Caco-2 (cell line): ENCODE results near the gene PRKAA1. TPM values are rescaled to one million over a fixed set of nuclear protein-coding genes. Genes with fewer than 3 reads are reported as not detected.

Experiments
- BruUV-seq: library from RNA; stranded (reverse); fragments of 400-500 nt; replicated peaks from 2 replicates; lab custom pipeline; 2021; lab: Mats Ljungman, UMichigan
- CTCF ChIA-PET: fragments of 300-600 bp; sonication (Branson Sonifier 250); formaldehyde crosslinking; loops from one replicate; lab custom pipeline; 2022; ENCODE audit warnings: antibody characterized with exemption; lab: Charles Lee
- POLR2A ChIA-PET: fragments of 300-600 bp; sonication (Branson Sonifier 250); formaldehyde crosslinking; loops from one replicate; lab custom pipeline; 2022; ENCODE audit warnings: antibody characterized with exemption; lab: Charles Lee
- DNase-seq, 2 experiments: peaks; one replicate each; pipeline versions ENCODE4 v3.0.0 to v3.0.0-alpha.2; 2020 to 2022
- H3K27me3 ChIP-seq: replicated peaks from 2 replicates; pipeline ENCODE4 v1.6.0; 2011; ENCODE audit warnings: low read length; ENCODE audit not compliant: control insufficient read depth, insufficient read depth
- H3K36me3 ChIP-seq: 2 replicates; pipeline ENCODE4 v1.5.1; 2011; ENCODE audit warnings: low read length; ENCODE audit not compliant: control insufficient read depth, insufficient read depth
- H3K4me1 ChIP-seq: fragments of 250-450 bp; sonication (Bioruptor Pico); 2 replicates; pipeline ENCODE4 v1.5.1; 2020; ENCODE audit warnings: mild to moderate bottlenecking
- H3K4me3 ChIP-seq: 2 replicates; pipeline ENCODE4 v1.5.1; 2011; ENCODE audit warnings: low read depth, mild to moderate bottlenecking, control low read depth, low read length
- H3K9me3 ChIP-seq: fragments of 250-450 bp; sonication (Bioruptor Pico); 2 replicates; pipeline ENCODE4 v1.5.1; 2020; ENCODE audit warnings: mild to moderate bottlenecking, moderate library complexity
- H3K27ac Mint-ChIP-seq: one replicate; pipeline ENCODE4 v1.8.0; 2022; ENCODE audit warnings: mixed read lengths; ENCODE audit not compliant: unreplicated experiment
- H3K27me3 Mint-ChIP-seq: one replicate; pipeline ENCODE4 v1.8.0; 2022; ENCODE audit warnings: mixed read lengths; ENCODE audit not compliant: insufficient read depth, unreplicated experiment
- H3K36me3 Mint-ChIP-seq: one replicate; pipeline ENCODE4 v1.8.0; 2022; ENCODE audit warnings: mild to moderate bottlenecking, mixed read lengths; ENCODE audit not compliant: insufficient read depth, unreplicated experiment
- H3K4me1 Mint-ChIP-seq: one replicate; pipeline ENCODE4 v1.8.0; 2022; ENCODE audit warnings: low read depth, mixed read lengths; ENCODE audit not compliant: unreplicated experiment
- H3K4me3 Mint-ChIP-seq: one replicate; pipeline ENCODE4 v1.8.0; 2022; ENCODE audit warnings: mild to moderate bottlenecking, moderate library complexity, mixed read lengths; ENCODE audit not compliant: unreplicated experiment
- H3K9me3 Mint-ChIP-seq: one replicate; pipeline ENCODE4 v1.8.0; 2022; ENCODE audit warnings: mixed read lengths; ENCODE audit not compliant: unreplicated experiment
- intact Hi-C: fragments of 100-400 bp; cut with micrococcal nuclease; formaldehyde crosslinking; loops from one replicate; pipeline ENCODE4 v1.10.0; 2022; ENCODE audit not compliant: unreplicated experiment
- total RNA-seq: library from RNA; stranded (reverse); gene quantifications from 2 replicates; pipeline ENCODE4 v1.2.3, GENCODE V29; 2022
- TF ChIP-seq, protein P1 (sequence below), 2 experiments: fragments of 200-600 bp in 1 of 2; IDR thresholded peaks; 1 replicate in 1 of 2; 2 replicates in 1 of 2; pipeline versions ENCODE4 v1.5.1 to v1.8.0; 2011 to 2022; ENCODE audit warnings: antibody characterized with exemption in 1 of 2, control low read depth in 1 of 2, inconsistent platforms in 1 of 2, low read depth in 1 of 2, low read length in 1 of 2, mild to moderate bottlenecking in 1 of 2, moderate library complexity in 1 of 2; ENCODE audit not compliant: insufficient read depth in 1 of 2, severe bottlenecking in 1 of 2, unreplicated experiment in 1 of 2

The PRKAA1 gene
- total RNA-seq, 1 experiment from 2014 or later: 64.6 TPM

DNA sequence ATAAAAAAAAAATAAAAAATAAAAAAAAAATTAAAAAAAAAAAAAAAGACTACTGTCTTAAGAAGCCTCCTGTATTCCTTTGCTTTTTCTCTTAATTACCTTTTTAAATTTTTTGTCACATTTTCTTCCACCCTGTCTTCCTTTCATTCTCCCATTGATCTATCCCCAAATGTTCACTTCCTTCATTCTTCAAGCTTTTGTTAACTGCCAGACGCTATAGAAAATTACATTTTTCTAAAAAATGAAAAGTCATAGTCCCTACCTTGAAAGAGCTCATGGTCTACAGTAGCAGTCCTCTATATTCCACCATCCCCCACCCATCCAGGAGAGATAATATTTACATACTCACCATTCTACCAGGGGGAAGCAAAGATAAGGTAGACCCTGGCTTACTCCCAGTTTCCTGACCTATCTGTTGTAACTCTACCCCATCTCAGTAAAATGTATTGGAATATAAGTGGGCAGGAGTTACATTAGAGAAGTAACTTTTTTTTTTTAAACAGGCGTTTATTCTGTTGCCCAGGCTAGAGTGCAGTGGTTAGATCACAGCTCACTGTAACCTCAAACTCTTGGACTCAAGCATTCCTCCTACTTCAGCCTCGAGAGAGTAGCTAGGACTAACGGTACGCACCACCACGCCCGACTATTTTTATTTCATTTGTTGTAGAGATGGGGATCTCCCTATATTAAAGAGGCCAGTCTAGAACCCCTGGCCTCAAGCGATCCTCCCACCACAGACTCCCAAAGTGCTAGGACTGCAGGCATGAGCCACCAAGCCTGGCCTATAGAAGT, 3.8 kb upstream of the PRKAA1 start:
- no peaks in the 10 kb centered on the region for H3K27me3 ChIP-seq
- Mint-ChIP-seq H3K36me3 (no peaks in the 10 kb centered on the region), H3K9me3 (no peaks in the 10 kb centered on the region), H3K27ac (peak overlapping the region; percentile 3), H3K4me1 (peaks cover 20% of the 10 kb centered on the region), H3K4me3 (peak overlapping the region; percentile 8), H3K27me3 (no peaks in the 10 kb centered on the region)
- no peaks in the 10 kb centered on the region for H3K36me3 ChIP-seq
- no peak for DNase-seq
- H3K4me1 ChIP-seq: peaks cover 13% of the 10 kb centered on the region
- CTCF ChIA-PET: interaction anchor here (1.8 kb wide), 1 partner anchor 27 kb away, joined by 5 read pairs; no protein-coding TSS in a partner anchor
- intact Hi-C loops: no loop called here
- BruUV-seq: no TSS peak
- H3K4me3 ChIP-seq: no peak overlapping the region
- TF ChIP-seq, protein P1, sequence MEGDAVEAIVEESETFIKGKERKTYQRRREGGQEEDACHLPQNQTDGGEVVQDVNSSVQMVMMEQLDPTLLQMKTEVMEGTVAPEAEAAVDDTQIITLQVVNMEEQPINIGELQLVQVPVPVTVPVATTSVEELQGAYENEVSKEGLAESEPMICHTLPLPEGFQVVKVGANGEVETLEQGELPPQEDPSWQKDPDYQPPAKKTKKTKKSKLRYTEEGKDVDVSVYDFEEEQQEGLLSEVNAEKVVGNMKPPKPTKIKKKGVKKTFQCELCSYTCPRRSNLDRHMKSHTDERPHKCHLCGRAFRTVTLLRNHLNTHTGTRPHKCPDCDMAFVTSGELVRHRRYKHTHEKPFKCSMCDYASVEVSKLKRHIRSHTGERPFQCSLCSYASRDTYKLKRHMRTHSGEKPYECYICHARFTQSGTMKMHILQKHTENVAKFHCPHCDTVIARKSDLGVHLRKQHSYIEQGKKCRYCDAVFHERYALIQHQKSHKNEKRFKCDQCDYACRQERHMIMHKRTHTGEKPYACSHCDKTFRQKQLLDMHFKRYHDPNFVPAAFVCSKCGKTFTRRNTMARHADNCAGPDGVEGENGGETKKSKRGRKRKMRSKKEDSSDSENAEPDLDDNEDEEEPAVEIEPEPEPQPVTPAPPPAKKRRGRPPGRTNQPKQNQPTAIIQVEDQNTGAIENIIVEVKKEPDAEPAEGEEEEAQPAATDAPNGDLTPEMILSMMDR (IDR thresholded peaks at IDR 0.05; ENCODE audit: insufficient read depth in 1 of 2, low read depth in 1 of 2, low read length in 1 of 2, severe bottlenecking in 1 of 2, unreplicated experiment in 1 of 2): no peak
- no peaks in the 10 kb centered on the region for H3K9me3 ChIP-seq
- POLR2A ChIA-PET: no interaction called here

DNA sequence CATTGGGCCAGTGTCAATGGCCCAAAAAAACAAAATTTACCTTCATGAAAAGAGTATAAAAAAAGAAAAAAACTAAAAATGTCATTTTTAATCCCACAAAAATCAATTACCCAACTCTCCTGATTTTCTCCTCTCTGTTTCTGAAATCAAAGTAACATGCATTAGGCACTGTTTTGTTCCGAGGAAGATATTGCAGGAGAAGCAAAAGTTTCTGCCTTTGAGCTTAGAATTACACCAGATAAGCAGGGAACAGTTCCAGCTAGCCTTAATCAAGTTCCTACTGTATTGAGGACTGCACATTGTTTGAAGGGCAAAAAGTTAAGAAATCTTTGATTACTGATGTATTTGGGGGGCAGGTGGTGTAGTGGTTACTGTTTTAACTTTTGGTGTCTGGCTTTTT, 1.1 kb upstream of the PRKAA1 start:
- Histone ChIP-seq H3K4me1 (peaks cover 21% of the 10 kb centered on the region), H3K36me3 (no peaks in the 10 kb centered on the region), H3K4me3 (peak overlapping the region; percentile 46), H3K9me3 (no peaks in the 10 kb centered on the region), H3K27me3 (no peaks in the 10 kb centered on the region)
- no peaks in the 10 kb centered on the region for H3K27me3 Mint-ChIP-seq
- DNase-seq: no peak
- ChIA-PET POLR2A (interaction anchor here (0.6 to 1.1 kb wide), 7 partner anchors 25 to 839 kb away, joined by 3 to 6 read pairs (median 4); partner anchors contain the start of gene RPL37), CTCF (interaction anchor here (0.5 to 1.0 kb wide), 4 partner anchors 23 to 1402 kb away, joined by 3 to 4 read pairs (median 4); partner anchors contain the start of gene TTC33)
- peaks cover 10% of the 10 kb centered on the region for H3K36me3 Mint-ChIP-seq
- peaks cover 25% of the 10 kb centered on the region for H3K4me1 Mint-ChIP-seq
- peak overlapping the region; percentile 86 for H3K27ac Mint-ChIP-seq
- TF ChIP-seq, protein P1 (IDR thresholded peaks at IDR 0.05; ENCODE audit: insufficient read depth in 1 of 2, low read depth in 1 of 2, low read length in 1 of 2, severe bottlenecking in 1 of 2, unreplicated experiment in 1 of 2): no peak
- intact Hi-C loops: no loop called here
- TSS peak; percentile 79 for BruUV-seq
- peak overlapping the region; percentile 89 for H3K4me3 Mint-ChIP-seq
- H3K9me3 Mint-ChIP-seq: no peaks in the 10 kb centered on the region

DNA sequence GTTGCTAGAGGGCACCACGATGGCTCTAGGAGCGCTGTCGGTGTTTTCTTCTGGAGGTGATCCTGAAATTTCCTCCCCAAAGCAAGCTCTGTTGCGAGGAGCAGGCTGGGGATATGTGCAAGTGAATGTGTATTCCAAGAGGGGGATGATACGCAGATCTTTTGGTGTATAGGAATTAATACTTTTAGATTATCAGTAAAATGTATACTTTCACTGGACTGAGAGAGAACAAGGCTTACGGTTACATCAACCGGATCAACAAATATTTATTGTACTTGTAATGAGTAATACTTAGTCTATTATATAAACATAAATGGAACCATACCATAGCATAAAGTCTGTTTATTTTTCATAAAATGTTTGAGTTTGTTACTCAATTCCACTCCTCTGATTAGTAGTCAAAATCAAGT, 632 bp upstream of the PRKAA1 start:
- TF ChIP-seq, protein P1 (IDR thresholded peaks at IDR 0.05; ENCODE audit: insufficient read depth in 1 of 2, low read depth in 1 of 2, low read length in 1 of 2, severe bottlenecking in 1 of 2, unreplicated experiment in 1 of 2): no peak
- BruUV-seq: no TSS peak
- Mint-ChIP-seq H3K4me3 (peak overlapping the region; percentile 89), H3K4me1 (peaks cover 25% of the 10 kb centered on the region), H3K27me3 (no peaks in the 10 kb centered on the region), H3K27ac (peak overlapping the region; percentile 86), H3K9me3 (no peaks in the 10 kb centered on the region), H3K36me3 (peaks cover 15% of the 10 kb centered on the region)
- Histone ChIP-seq H3K4me1 (peaks cover 21% of the 10 kb centered on the region), H3K36me3 (no peaks in the 10 kb centered on the region), H3K4me3 (peak overlapping the region; percentile 46), H3K27me3 (no peaks in the 10 kb centered on the region), H3K9me3 (no peaks in the 10 kb centered on the region)
- DNase-seq: peak; percentile 52 to 55
- POLR2A ChIA-PET: interaction anchor here (0.5 to 1.6 kb wide), 9 partner anchors 15 to 839 kb away, joined by 3 to 6 read pairs (median 4); partner anchors contain the start of gene RPL37
- intact Hi-C loops: loop anchor here (1.0 kb wide), 4 partner anchors 15 to 80 kb away; partner anchors contain the start of gene TTC33
- CTCF ChIA-PET: interaction anchor here (0.5 to 1.1 kb wide), 5 partner anchors 10 to 1402 kb away, joined by 3 to 4 read pairs (median 4); partner anchors contain the start of gene TTC33
